ENCODE data around the gene GM2A. TPM values are rescaled to one million over a fixed set of nuclear protein-coding genes. Genes with fewer than 3 reads are reported as not detected.

GM2A gene
- total RNA-seq, 1 experiment from 2014 or later: 27.6 TPM

- ChIA-PET POLR2A (no interaction called here), CTCF (no interaction called here)
- Mint-ChIP-seq H3K27ac (ENCODE audit: unreplicated experiment) (no peak overlapping the region), H3K36me3 (ENCODE audit: insufficient read depth, unreplicated experiment) (no peaks in the 10 kb centered on the region), H3K4me3 (ENCODE audit: unreplicated experiment) (no peak overlapping the region), H3K4me1 (ENCODE audit: low read depth, unreplicated experiment) (peaks cover 5% of the 10 kb centered on the region), H3K9me3 (ENCODE audit: unreplicated experiment) (no peaks in the 10 kb centered on the region), H3K27me3 (ENCODE audit: insufficient read depth, unreplicated experiment) (no peaks in the 10 kb centered on the region)
- DNase-seq: no peak
- no peaks in the 10 kb centered on the region for H3K9me3 ChIP-seq
- H3K4me1 ChIP-seq: no peaks in the 10 kb centered on the region
- H3K36me3 ChIP-seq (ENCODE audit: control insufficient read depth, insufficient read depth, low read length): no peaks in the 10 kb centered on the region
- H3K27me3 ChIP-seq (replicated peaks; ENCODE audit: control insufficient read depth, insufficient read depth, low read length): no peaks in the 10 kb centered on the region
- intact Hi-C loops (cut with micrococcal nuclease; ENCODE audit: unreplicated experiment): no loop called here
- H3K4me3 ChIP-seq (ENCODE audit: low read depth, low read length): no peak overlapping the region
- no TSS peak for BruUV-seq (replicated peaks)
- no peak for TF ChIP-seq CTCF (IDR thresholded peaks at IDR 0.05; ENCODE audit: insufficient read depth in 1 of 2, low read depth in 1 of 2, low read length in 1 of 2, severe bottlenecking in 1 of 2, unreplicated experiment in 1 of 2)
These were observed 5.8 kb downstream of the GM2A start for GRCh38 chr5:151258816-151259215.

- DNase-seq: no peak
- H3K4me1 ChIP-seq: no peaks in the 10 kb centered on the region
- no peaks in the 10 kb centered on the region for H3K36me3 ChIP-seq (ENCODE audit: control insufficient read depth, insufficient read depth, low read length)
- Mint-ChIP-seq H3K27me3 (ENCODE audit: insufficient read depth, unreplicated experiment) (no peaks in the 10 kb centered on the region), H3K36me3 (ENCODE audit: insufficient read depth, unreplicated experiment) (no peaks in the 10 kb centered on the region), H3K4me1 (ENCODE audit: low read depth, unreplicated experiment) (peaks cover 6% of the 10 kb centered on the region), H3K27ac (ENCODE audit: unreplicated experiment) (no peak overlapping the region), H3K9me3 (ENCODE audit: unreplicated experiment) (no peaks in the 10 kb centered on the region), H3K4me3 (ENCODE audit: unreplicated experiment) (no peak overlapping the region)
- no peaks in the 10 kb centered on the region for H3K9me3 ChIP-seq
- TF ChIP-seq CTCF (IDR thresholded peaks at IDR 0.05; ENCODE audit: insufficient read depth in 1 of 2, low read depth in 1 of 2, low read length in 1 of 2, severe bottlenecking in 1 of 2, unreplicated experiment in 1 of 2): no peak
- intact Hi-C loops (cut with micrococcal nuclease; ENCODE audit: unreplicated experiment): no loop called here
- no peak overlapping the region for H3K4me3 ChIP-seq (ENCODE audit: low read depth, low read length)
- CTCF ChIA-PET: no interaction called here
- POLR2A ChIA-PET: no interaction called here
- no TSS peak for BruUV-seq (replicated peaks)
- H3K27me3 ChIP-seq (replicated peaks; ENCODE audit: control insufficient read depth, insufficient read depth, low read length): no peaks in the 10 kb centered on the region
These were observed 6.9 kb downstream of the GM2A start for GRCh38 chr5:151259931-151260330.

GRCh38 chr5:151262532-151262931, 9.5 kb downstream of the GM2A start:
- no peaks in the 10 kb centered on the region for H3K36me3 ChIP-seq (ENCODE audit: control insufficient read depth, insufficient read depth, low read length)
- no TSS peak for BruUV-seq (replicated peaks)
- no peak for DNase-seq
- H3K4me3 Mint-ChIP-seq (ENCODE audit: unreplicated experiment): no peak overlapping the region
- no peaks in the 10 kb centered on the region for H3K27me3 ChIP-seq (replicated peaks; ENCODE audit: control insufficient read depth, insufficient read depth, low read length)
- intact Hi-C loops (cut with micrococcal nuclease; ENCODE audit: unreplicated experiment): no loop called here
- ChIA-PET POLR2A (no interaction called here), CTCF (no interaction called here)
- H3K9me3 ChIP-seq: no peaks in the 10 kb centered on the region
- peaks cover 2% of the 10 kb centered on the region for H3K36me3 Mint-ChIP-seq (ENCODE audit: insufficient read depth, unreplicated experiment)
- no peaks in the 10 kb centered on the region for H3K27me3 Mint-ChIP-seq (ENCODE audit: insufficient read depth, unreplicated experiment)
- H3K27ac Mint-ChIP-seq (ENCODE audit: unreplicated experiment): no peak overlapping the region
- TF ChIP-seq CTCF (IDR thresholded peaks at IDR 0.05; ENCODE audit: insufficient read depth in 1 of 2, low read depth in 1 of 2, low read length in 1 of 2, severe bottlenecking in 1 of 2, unreplicated experiment in 1 of 2): no peak
- peaks cover 6% of the 10 kb centered on the region for H3K4me1 Mint-ChIP-seq (ENCODE audit: low read depth, unreplicated experiment)
- no peak overlapping the region for H3K4me3 ChIP-seq (ENCODE audit: low read depth, low read length)
- H3K9me3 Mint-ChIP-seq (ENCODE audit: unreplicated experiment): no peaks in the 10 kb centered on the region
- H3K4me1 ChIP-seq: no peaks in the 10 kb centered on the region
